GM19043 (cell line): Measurements from ENCODE around the gene TIMM21.

Experiments used
- ATAC-seq: cut with Tn5 transposase; IDR thresholded peaks from one replicate; pipeline ENCODE4 v1.9.1; 2021; ENCODE audit warnings: low read depth; ENCODE audit not compliant: unreplicated experiment

The TIMM21 gene

DNA sequence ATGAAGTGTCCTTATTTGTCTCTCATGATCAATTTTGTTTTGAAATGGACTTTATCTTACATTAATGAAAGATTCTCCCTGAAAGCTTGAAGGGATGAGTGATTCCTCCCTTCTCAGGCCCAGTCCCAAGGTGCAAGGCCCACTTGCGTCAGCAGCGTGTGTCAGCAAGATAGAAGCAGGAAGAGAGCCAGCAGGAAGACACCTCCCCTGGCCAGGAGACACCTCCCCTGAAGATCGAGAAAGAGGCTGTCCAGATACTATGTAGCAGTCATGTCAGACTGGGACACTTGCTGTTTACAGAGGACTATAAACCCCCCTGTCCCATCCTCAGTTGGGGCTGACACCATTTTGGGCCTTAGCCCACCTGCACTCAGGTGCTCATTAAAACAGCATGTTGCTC is 38.3 kb downstream of the TIMM21 start:
- ATAC-seq, result no peak

DNA sequence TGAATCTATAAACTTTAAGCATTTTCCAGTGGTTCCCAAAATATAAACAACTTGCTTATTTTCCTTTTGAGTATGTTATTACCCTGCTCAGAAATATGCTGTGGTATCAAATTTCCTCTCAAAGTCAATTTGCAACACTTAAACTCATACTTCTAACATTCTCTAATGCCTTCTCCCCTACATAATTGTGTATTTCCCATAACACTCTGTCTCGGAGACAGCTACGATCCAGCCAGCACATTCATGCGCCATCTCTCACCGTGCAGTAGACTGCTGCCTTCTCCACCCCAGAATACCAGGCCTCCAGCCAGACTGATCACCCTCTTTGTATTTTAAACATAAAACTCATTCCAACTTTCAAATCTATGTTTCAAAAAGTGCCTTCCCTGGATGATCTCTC is 41.8 kb downstream of the TIMM21 start:
- no peak for ATAC-seq

DNA sequence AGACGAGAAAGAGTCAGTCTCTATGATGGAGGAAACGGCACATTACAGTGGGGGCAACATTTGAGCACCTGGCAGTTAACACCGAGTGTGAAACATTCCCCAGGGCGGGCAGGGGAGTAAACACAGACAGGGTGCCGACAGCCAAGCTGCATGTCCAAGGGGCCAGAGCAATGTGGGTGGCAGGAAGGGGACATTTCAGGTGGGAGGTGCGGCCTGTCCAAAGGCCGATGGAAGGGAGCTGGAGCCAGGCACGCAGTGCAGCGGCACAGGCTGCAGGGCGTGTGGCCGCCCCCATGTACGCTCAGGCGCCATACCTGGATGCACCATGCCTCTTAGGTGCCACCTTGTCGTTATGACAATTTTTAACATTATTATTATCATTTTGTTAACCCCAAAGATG is 43.3 kb downstream of the TIMM21 start:
- ATAC-seq, result no peak

DNA sequence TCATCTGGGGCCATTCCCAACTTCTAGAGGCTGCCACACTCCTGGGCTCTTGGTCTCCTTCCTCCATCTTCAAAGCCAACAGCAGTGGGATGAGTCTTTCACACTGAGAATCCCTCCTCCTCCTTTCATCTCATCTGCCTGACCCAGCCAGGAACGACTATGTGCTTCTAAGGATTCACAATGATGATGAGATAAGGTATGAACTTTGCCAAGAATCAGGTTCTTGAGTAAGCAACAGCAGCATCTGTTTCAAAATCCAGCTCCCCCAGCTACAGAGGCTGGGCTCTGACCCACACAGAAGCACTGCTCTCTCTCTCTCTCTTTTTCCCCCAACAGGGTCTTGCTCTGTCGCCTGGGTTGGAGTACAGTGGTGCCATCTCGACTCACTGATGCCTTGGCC is 46.4 kb downstream of the TIMM21 start:
- no peak for ATAC-seq

DNA sequence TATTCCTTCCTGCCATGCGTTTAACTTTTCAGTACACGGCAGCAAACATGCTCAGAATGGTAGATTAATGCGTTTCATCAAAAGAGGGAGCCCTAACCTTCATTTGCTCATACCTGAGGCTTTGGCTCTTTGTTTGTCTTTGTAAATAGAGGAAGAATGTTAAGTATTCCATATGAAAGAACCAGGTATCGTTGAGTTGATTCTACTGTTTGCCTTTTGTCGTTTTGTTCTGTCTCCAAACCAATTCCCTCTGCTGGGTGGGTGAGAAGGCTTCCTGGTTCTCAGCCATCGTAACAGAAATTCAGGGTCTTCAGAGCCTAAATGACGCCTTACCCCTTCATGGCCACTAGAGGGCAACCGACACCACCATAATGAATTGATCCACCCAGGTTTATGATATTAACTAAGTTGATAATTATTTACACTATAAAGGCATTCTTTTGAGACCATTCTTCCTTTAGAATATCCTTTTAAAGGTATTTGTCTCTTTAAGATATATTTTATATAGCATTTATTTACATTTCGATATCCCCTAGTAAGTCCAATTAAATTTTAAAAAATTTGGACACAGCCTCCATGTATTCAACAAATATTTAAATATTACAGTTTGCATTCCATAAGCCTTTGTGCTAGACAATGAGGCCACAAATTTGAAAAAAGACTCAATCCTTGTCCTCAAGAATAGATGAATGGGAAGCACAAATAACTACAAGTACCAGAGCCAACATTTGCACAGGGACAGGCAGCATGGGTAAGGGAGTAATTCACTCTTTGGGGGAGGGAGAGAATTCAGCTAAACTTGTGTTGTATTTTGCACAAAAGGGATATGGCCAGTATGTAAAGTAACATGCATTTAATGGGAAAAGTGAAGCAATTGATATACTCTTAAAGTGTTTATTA is 48.1 kb downstream of the TIMM21 start:
- ATAC-seq, result peak; percentile 94

DNA sequence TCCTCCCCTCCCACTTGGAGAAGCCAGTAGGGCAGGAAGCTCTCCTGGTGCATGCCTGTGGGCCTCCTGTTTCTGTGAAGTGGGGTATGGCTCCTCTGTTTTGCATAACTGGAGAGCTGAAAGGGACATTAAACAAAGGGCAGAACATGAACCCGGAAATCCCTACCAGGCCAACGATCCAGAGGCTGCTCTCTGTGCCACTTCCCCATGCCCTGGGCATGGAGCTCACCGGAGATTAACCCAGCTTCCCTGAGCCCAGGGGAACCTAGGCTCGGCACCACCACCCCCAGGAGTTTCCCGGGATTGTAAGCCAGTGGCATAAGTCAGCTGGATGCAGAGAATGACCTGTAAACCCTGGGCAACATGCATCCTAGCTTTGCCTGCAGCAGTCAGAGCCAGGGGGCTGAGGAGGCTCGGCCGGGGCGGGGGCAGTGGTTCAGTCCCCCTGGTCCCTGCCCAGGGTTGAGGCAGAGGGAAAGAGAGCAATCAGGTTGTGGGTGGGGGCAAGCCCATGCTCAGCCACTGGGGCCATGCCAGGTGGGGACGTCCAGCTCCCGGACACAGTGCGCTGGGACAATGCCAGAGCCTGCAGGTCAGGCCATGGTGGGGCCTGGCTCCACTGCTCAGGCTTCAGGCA is 49.5 kb downstream of the TIMM21 start:
- ATAC-seq, result no peak

DNA sequence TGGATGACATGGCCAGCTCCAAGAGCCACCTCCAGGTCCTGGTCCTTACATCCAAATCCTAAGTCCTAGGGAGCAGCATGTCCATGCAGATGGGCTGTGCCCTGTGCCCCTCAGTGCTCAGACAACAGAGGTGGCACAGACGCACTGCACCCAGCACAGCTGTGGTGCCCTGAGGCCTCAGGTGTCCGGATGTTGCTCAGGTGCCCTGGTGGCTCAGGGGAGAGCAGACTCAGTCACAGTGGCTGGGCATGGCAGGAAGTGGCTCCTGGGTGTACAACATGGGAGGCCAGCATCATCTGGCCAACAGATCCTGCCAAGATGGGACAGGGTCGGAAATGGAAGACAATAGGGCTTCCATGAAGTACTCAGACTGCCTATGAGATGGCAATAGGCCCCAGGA is 50.1 kb downstream of the TIMM21 start:
- ATAC-seq, result no peak

DNA sequence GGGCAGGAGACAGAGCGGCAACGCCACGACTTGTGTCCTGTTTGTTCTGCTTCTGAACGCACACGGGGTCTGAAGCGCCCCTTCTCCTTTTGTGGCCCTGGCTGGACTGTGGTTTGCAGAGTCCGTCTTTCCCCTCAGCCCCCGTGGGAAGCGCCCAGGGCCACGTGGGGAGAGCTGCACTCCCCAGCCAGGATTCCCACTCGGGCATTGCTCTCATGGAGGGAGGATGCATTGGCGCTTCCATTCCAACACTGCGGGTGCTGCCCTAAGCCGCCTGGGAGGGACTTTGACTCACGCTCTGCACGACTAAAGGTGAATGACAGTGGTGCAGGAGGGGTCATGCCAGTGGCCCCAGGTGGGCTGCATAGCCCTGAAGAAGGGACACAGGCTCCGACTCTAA is 52.5 kb downstream of the TIMM21 start:
- ATAC-seq, result no peak

DNA sequence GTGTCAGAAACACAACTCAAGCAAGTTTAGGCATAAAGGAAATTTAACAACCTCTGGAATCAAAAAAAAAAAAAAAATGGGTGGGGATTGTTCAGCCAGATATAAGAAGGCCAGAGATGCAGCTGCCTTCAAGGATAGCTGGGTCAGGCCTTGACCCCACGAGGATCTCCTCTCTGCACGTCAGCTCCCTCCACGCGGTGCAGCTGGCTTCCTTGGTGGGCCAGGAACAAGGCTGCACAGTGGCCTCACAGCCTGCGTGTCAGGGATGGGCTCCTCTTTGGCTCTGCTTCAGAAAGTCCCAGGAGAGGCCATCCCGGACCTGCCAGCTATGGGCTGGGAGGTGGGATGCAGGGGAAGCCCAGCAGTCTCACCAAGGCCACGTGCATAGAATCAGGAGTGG is 55.5 kb downstream of the TIMM21 start:
- ATAC-seq, result no peak

DNA sequence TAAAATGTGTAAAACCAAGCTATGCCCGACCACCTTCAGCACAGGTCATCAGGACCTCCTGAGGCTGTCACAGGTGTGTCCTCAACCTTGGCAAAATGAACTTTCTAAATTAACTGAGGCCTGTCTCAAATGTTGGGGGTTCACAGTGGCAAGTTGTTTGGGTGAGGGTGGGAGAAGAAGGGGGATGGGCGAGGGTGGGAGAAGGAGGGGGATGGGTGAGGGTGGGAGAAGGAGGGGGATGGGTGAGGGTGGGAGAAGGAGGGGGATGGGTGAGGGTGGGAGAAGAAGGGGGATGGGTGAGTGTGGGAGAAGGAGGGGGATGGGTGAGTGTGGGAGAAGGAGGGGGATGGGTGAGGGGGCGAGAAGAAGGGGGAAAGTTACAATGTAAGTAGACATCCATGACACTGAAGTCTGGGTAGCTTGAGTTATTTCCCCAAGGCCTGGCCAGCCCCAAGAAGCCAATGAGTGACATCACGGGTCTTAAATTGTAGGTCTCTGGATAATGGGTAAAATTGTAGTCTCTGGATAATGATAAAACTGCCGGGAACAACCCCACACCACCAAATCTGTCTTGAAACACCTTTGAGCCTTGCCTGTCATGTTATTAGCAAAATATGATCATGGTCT is 56.3 kb downstream of the TIMM21 start:
- ATAC-seq, result no peak
